HCT116 (cell line): ENCODE data around the gene COL3A1. TPM values are rescaled to one million over a fixed set of nuclear protein-coding genes. Genes with fewer than 3 reads are reported as not detected.
A peak's percentile ranks its signal among the peaks of the same experiment; 100 is the strongest.

Experiments
- ATAC-seq: fragments of 200-7000 bp; cut with Tn5 transposase; 2 replicates; pipeline ENCODE4 v1.9.1; 2020; ENCODE audit warnings: mild to moderate bottlenecking, moderate library complexity
- BruUV-seq: library from RNA; stranded (reverse); fragments of 400-500 nt; replicated peaks from 2 replicates; lab custom pipeline; 2021; lab: Mats Ljungman, UMichigan
- CTCF ChIA-PET: fragments of 300-600 bp; sonication (Branson Sonifier 250); formaldehyde crosslinking; loops from one replicate; lab custom pipeline; 2021; ENCODE audit warnings: antibody characterized with exemption; lab: Charles Lee
- POLR2A ChIA-PET: fragments of 300-600, 350-600 bp; sonication (Branson Sonifier 250); formaldehyde crosslinking; loops from one replicate; lab custom pipeline; 2021; ENCODE audit warnings: antibody characterized with exemption; lab: Charles Lee
- RAD21 ChIA-PET, 2 experiments: fragments of 300-600 bp; sonication (Branson Sonifier 250); formaldehyde crosslinking; loops; one replicate each; lab custom pipeline; 2023; ENCODE audit warnings: low total read pairs in 2 of 2; ENCODE audit not compliant: uncharacterized antibody in 2 of 2, unreplicated experiment in 2 of 2, low non-redundant PET in 1 of 2; lab: Charles Lee
- DNase-seq: peaks from one replicate; pipeline ENCODE4 v3.0.0-alpha.2; 2010; ENCODE audit warnings: low read depth, low spot score
- H2AFZ ChIP-seq: fragments of 200-600 bp; shearing (Covaris generic), sonication (generic); 2 replicates; pipeline ENCODE4 v1.6.1; 2017; ENCODE audit warnings: low read depth, mixed run types, mixed read lengths, antibody characterized with exemption, low read length; ENCODE audit not compliant: poor library complexity, severe bottlenecking
- H3K27ac ChIP-seq: 2 replicates; pipeline ENCODE4 v1.5.1; 2012; ENCODE audit warnings: low read depth, low read length
- H3K27me3 ChIP-seq: fragments of 200-600 bp; sonication (generic); 2 replicates; pipeline ENCODE4 v1.6.1; 2016; ENCODE audit warnings: mixed run types, low read length, mixed read lengths; ENCODE audit not compliant: insufficient read depth
- H3K36me3 ChIP-seq, 2 experiments: fragments of 200-500 bp in 1 of 2; fragments of 200-600 bp in 1 of 2; sonication (Bioruptor generic) in 1 of 2; sonication (generic) in 1 of 2; 2 replicates each; pipeline versions ENCODE4 v1.5.1 to v1.6.1; 2014 to 2016; ENCODE audit warnings: low read length in 2 of 2, inconsistent platforms in 1 of 2, mixed read lengths in 1 of 2, mixed run types in 1 of 2; ENCODE audit not compliant: insufficient read depth in 2 of 2, control insufficient read depth in 1 of 2
- H3K4me1 ChIP-seq, 2 experiments: fragments of 200-600 bp in 1 of 2; sonication (generic) in 1 of 2; 2 replicates each; pipeline versions ENCODE4 v1.5.1 to v1.6.1; 2012 to 2017; ENCODE audit warnings: low read length in 2 of 2, inconsistent platforms in 1 of 2, mild to moderate bottlenecking in 1 of 2, mixed read lengths in 1 of 2, mixed run types in 1 of 2, moderate library complexity in 1 of 2; ENCODE audit not compliant: insufficient read depth in 2 of 2, control insufficient read depth in 1 of 2
- H3K4me2 ChIP-seq: fragments of 200-600 bp; sonication (generic); 2 replicates; pipeline ENCODE4 v1.6.1; 2017; ENCODE audit warnings: mixed run types, low read length, mixed read lengths
- H3K4me3 ChIP-seq, 2 experiments: fragments of 200-600 bp in 1 of 2; sonication (generic) in 1 of 2; replicated peaks in 1 of 2; 2 replicates each; pipeline ENCODE4 v1.5.1; 2011 to 2016; ENCODE audit warnings: low read length in 2 of 2, control low read depth in 1 of 2, low read depth in 1 of 2, mild to moderate bottlenecking in 1 of 2, mixed read lengths in 1 of 2, mixed run types in 1 of 2
- H3K79me2 ChIP-seq: fragments of 200-600 bp; sonication (generic); 2 replicates; pipeline ENCODE4 v1.6.1; 2017; ENCODE audit warnings: mild to moderate bottlenecking, mixed run types, low read length, moderate library complexity, mixed read lengths; ENCODE audit not compliant: insufficient read depth
- H3K9ac ChIP-seq: fragments of 200-600 bp; sonication (generic); 2 replicates; pipeline ENCODE4 v1.6.1; 2016; ENCODE audit warnings: low read length, mixed read lengths
- H3K9me2 ChIP-seq: fragments of 200-600 bp; sonication (generic), shearing (Covaris generic); 2 replicates; pipeline ENCODE4 v1.6.1; 2017; ENCODE audit warnings: mixed run types, mild to moderate bottlenecking, moderate library complexity; ENCODE audit not compliant: insufficient read depth
- H3K9me3 ChIP-seq, 2 experiments: fragments of 200-500 bp in 1 of 2; fragments of 200-600 bp in 1 of 2; sonication (Bioruptor generic) in 1 of 2; sonication (generic) in 1 of 2; 2 replicates each; pipeline ENCODE4 v1.6.1; 2014 to 2017; ENCODE audit warnings: low read length in 2 of 2, mixed read lengths in 2 of 2, inconsistent platforms in 1 of 2, low read depth in 1 of 2, mild to moderate bottlenecking in 1 of 2, mixed run types in 1 of 2, moderate library complexity in 1 of 2; ENCODE audit not compliant: control insufficient read depth in 1 of 2, insufficient read depth in 1 of 2
- H4K20me1 ChIP-seq: fragments of 200-600 bp; sonication (generic), shearing (Covaris generic); 2 replicates; pipeline ENCODE4 v1.6.1; 2017; ENCODE audit warnings: mixed run types, mild to moderate bottlenecking, moderate library complexity; ENCODE audit not compliant: insufficient read depth
- ATF3 ChIP-seq: IDR thresholded peaks from 2 replicates; pipeline ENCODE4 v1.6.1; 2012
- FOSL1 ChIP-seq: IDR thresholded peaks from 2 replicates; pipeline ENCODE4 v1.6.1; 2012; ENCODE audit warnings: low read depth
- MAX ChIP-seq: IDR thresholded peaks from 2 replicates; pipeline ENCODE4 v1.6.1; 2012
- RAD21 ChIP-seq: IDR thresholded peaks from 2 replicates; pipeline ENCODE4 v1.6.1; 2012; ENCODE audit warnings: low read depth, mild to moderate bottlenecking
- SP1 ChIP-seq: IDR thresholded peaks from 2 replicates; pipeline ENCODE4 v1.6.1; 2012; ENCODE audit warnings: low read depth
- SRF ChIP-seq: IDR thresholded peaks from 2 replicates; pipeline ENCODE4 v1.6.1; 2012; ENCODE audit warnings: low read depth
- TCF7L2 ChIP-seq: IDR thresholded peaks from 2 replicates; pipeline ENCODE4 v1.7.0; 2011; ENCODE audit warnings: borderline replicate concordance, inconsistent platforms; ENCODE audit not compliant: insufficient read depth, insufficient read length; ENCODE audit errors: extremely low read depth
- ZFX ChIP-seq: fragments of 450-650 bp; IDR thresholded peaks from 2 replicates; pipeline ENCODE4 v1.6.1; 2017
- intact Hi-C: fragments of 100-400 bp; cut with micrococcal nuclease; formaldehyde crosslinking; loops from 2 replicates; pipeline ENCODE4 v1.10.0; 2022
- total RNA-seq: library from RNA; stranded (reverse); gene quantifications from one replicate; pipeline ENCODE4 v1.2.1, GENCODE V29; 2021; ENCODE audit not compliant: unreplicated experiment
- TF ChIP-seq, protein P1 (sequence below): IDR thresholded peaks from 2 replicates; pipeline ENCODE4 v1.6.1; 2011; ENCODE audit warnings: mild to moderate bottlenecking, low read length, moderate library complexity; ENCODE audit not compliant: insufficient replicate concordance; ENCODE audit errors: extremely low read depth
- TF ChIP-seq, protein P2 (sequence below), 3 experiments: fragments of 200-600 bp in 1 of 3; sonication (generic) in 1 of 3; IDR thresholded peaks in 2 of 3; conservative IDR thresholded peaks in 1 of 3; 2 replicates each; pipeline ENCODE4 v1.5.1; 2012 to 2017; ENCODE audit warnings: low read depth in 2 of 3, low read length in 2 of 3, antibody characterized with exemption in 1 of 3, borderline replicate concordance in 1 of 3, control low read depth in 1 of 3, mild to moderate bottlenecking in 1 of 3, mixed read lengths in 1 of 3, mixed run types in 1 of 3, moderate library complexity in 1 of 3; ENCODE audit not compliant: insufficient read depth in 1 of 3

The COL3A1 gene
- total RNA-seq, 1 experiment from 2014 or later: 1.0 TPM

DNA sequence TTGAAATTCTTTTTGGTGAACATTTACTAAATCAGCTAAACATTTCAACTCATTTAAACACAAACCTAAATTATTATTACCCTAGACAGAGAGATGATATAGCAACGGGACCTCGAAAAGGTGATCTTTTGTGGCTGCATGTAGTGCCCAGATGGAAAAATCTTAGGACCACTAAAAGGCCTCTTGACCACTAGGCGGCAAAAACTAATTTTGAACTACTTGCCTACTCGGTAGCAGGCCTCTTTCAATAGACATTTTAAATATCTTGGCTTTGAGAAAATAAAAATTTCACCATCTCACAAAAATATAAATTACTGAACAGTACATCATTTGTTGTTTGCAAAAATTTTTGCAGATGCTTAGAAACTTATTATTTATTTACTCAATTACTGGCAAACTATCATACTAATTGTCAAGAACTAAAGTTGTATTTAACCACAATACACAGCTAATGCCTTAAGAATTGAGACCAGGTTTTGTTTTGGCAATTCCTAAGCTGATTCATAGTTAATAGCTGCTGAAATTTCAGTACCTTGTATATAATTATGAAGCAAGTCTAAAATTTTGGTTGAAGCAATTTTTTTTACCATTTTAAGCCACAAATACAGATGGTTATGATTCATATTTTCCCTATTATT lies 9.4 kb downstream of the COL3A1 start (continued):
- TF ChIP-seq, protein P1, sequence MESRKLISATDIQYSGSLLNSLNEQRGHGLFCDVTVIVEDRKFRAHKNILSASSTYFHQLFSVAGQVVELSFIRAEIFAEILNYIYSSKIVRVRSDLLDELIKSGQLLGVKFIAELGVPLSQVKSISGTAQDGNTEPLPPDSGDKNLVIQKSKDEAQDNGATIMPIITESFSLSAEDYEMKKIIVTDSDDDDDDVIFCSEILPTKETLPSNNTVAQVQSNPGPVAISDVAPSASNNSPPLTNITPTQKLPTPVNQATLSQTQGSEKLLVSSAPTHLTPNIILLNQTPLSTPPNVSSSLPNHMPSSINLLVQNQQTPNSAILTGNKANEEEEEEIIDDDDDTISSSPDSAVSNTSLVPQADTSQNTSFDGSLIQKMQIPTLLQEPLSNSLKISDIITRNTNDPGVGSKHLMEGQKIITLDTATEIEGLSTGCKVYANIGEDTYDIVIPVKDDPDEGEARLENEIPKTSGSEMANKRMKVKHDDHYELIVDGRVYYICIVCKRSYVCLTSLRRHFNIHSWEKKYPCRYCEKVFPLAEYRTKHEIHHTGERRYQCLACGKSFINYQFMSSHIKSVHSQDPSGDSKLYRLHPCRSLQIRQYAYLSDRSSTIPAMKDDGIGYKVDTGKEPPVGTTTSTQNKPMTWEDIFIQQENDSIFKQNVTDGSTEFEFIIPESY: no peak
- TF ChIP-seq ZFX (no peak), MAX (no peak), ATF3 (no peak), SP1 (no peak), FOSL1 (no peak), SRF (no peak)
- TF ChIP-seq, all 23 proteins: peak for 2

DNA sequence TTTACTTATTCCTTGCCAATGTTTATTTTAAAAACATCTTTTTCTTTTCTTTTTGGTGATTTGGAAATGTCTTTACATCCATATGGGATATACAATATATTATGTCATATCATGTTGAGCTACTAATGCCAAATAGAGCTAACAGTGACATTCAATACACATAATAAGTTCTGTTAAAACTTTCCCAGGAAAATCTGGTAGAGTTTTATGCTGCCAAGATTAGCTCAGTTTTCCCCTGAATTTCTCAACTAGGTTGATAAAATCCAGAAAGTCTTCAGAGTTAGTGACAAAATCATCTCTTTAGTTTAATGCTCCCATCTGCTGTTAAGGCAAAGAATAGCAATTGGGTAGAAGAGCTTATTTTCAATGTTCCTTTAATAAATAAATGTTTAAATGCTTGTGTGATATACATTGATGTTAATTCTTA lies 9.9 kb downstream of the COL3A1 start:
- TF ChIP-seq ZFX (no peak), ATF3 (no peak), RAD21 (peak; percentile 69), TCF7L2 (no peak)
- TF ChIP-seq, protein P2, sequence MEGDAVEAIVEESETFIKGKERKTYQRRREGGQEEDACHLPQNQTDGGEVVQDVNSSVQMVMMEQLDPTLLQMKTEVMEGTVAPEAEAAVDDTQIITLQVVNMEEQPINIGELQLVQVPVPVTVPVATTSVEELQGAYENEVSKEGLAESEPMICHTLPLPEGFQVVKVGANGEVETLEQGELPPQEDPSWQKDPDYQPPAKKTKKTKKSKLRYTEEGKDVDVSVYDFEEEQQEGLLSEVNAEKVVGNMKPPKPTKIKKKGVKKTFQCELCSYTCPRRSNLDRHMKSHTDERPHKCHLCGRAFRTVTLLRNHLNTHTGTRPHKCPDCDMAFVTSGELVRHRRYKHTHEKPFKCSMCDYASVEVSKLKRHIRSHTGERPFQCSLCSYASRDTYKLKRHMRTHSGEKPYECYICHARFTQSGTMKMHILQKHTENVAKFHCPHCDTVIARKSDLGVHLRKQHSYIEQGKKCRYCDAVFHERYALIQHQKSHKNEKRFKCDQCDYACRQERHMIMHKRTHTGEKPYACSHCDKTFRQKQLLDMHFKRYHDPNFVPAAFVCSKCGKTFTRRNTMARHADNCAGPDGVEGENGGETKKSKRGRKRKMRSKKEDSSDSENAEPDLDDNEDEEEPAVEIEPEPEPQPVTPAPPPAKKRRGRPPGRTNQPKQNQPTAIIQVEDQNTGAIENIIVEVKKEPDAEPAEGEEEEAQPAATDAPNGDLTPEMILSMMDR (IDR thresholded peaks at IDR 0.05 in 2 of 3, conservative IDR thresholded peaks at IDR 0.05 in 1 of 3; ENCODE audit: borderline replicate concordance in 1 of 3, insufficient read depth in 1 of 3, low read depth in 2 of 3, low read length in 2 of 3): peak; percentile 10 to 49 (median 32); a peak in 3 of 6 replicates
- TF ChIP-seq, all 23 proteins: peak for 2
- Histone ChIP-seq H2AFZ (peak overlapping the region; percentile 37), H4K20me1 (no peaks in the 10 kb centered on the region), H3K9me2 (no peaks in the 10 kb centered on the region), H3K9me3 (no peaks in the 10 kb centered on the region), H3K27ac (no peak overlapping the region), H3K36me3 (no peaks in the 10 kb centered on the region), H3K4me1 (0 out of 4 replicates have a peak, but pooled peaks cover 0 to 3% of the 10 kb centered on the region in 2 experiments), H3K9ac (no peak overlapping the region), H3K27me3 (no peaks in the 10 kb centered on the region), H3K4me3 (no peak overlapping the region), H3K4me2 (no peak overlapping the region), H3K79me2 (no peaks in the 10 kb centered on the region)
- DNase-seq (no peak), ATAC-seq (no peak)
- ChIA-PET RAD21 (interaction anchor here in 1 of 2 experiments (1.5 kb wide), 1 partner anchor 459 kb away, joined by 8 read pairs; no protein-coding TSS in a partner anchor), CTCF (interaction anchor here (0.7 to 5.1 kb wide), 18 partner anchors 9 to 1484 kb away, joined by 3 to 96 read pairs (median 4); partner anchors contain the start of gene COL3A1), POLR2A (no interaction called here)
- no TSS peak for BruUV-seq
- intact Hi-C loops: loop anchor here (2.0 to 10.0 kb wide), 4 partner anchors 217 to 1399 kb away; no protein-coding TSS in a partner anchor
